Activated CD4-positive, alpha-beta T cell treated with anti-CD3 and anti-CD28 coated beads for 24 hours (primary cell): ENCODE results near the gene ORC1.
"Not testable (repeated sequence)": the region's sequence is repeated elsewhere in the genome, so short reads cannot be mapped to it uniquely, and the experiment has no call there.

ENCODE experiments used
- DNase-seq, 2 donors: peaks; one replicate each; pipeline ENCODE4 v3.0.0-alpha.2; 2020; ENCODE audit warnings: low read depth in 2 of 2

ORC1 gene

GRCh38 chr1:52386458-52386857 lies 17.8 kb downstream of the ORC1 start:
- DNase-seq: no peak

GRCh38 chr1:52385376-52385775 lies 18.8 kb downstream of the ORC1 start:
- no peak for DNase-seq

- not testable (repeated sequence) for DNase-seq
These were observed 34.4 kb downstream of the ORC1 start for GRCh38 chr1:52369851-52370250.

GRCh38 chr1:52368383-52369172 lies 35.6 kb downstream of the ORC1 start:
- peak; percentile 19 to 48 for DNase-seq

GRCh38 chr1:52367272-52367671 lies 37.0 kb downstream of the ORC1 start:
- no peak for DNase-seq

- no peak for DNase-seq
These were observed 37.8 kb downstream of the ORC1 start for GRCh38 chr1:52366517-52366827.

- peak; percentile 97 to 98 for DNase-seq
These were observed 38.3 kb downstream of the ORC1 start, which contains the start of gene CC2D1B for GRCh38 chr1:52365746-52366516. Gene CC2D1B (minus strand): TSS chr1:52366205. CDS start chr1:52364620, 1,585 bp downstream.

- no peak for DNase-seq
These were observed 39.0 kb downstream of the ORC1 start for GRCh38 chr1:52365071-52365745.

GRCh38 chr1:52364235-52364839 lies 39.9 kb downstream of the ORC1 start:
- DNase-seq: no peak

- no peak for DNase-seq
These were observed 43.6 kb downstream of the ORC1 start for GRCh38 chr1:52360595-52360968.

GRCh38 chr1:52359676-52360594 lies 44.3 kb downstream of the ORC1 start:
- DNase-seq: no peak

GRCh38 chr1:52358851-52359497 lies 45.2 kb downstream of the ORC1 start:
- DNase-seq: no peak

GRCh38 chr1:52357397-52357796 lies 46.8 kb downstream of the ORC1 start:
- DNase-seq: no peak

GRCh38 chr1:52356818-52357355 lies 47.3 kb downstream of the ORC1 start:
- no peak for DNase-seq

GRCh38 chr1:52355847-52356505 lies 48.2 kb downstream of the ORC1 start:
- DNase-seq: no peak

GRCh38 chr1:52355436-52355835 lies 48.8 kb downstream of the ORC1 start:
- no peak for DNase-seq

- DNase-seq: no peak
These were observed 51.5 kb downstream of the ORC1 start for GRCh38 chr1:52352690-52353089.

- no peak for DNase-seq
These were observed 55.4 kb downstream of the ORC1 start for GRCh38 chr1:52348704-52349300.

GRCh38 chr1:52346653-52347052 lies 57.6 kb downstream of the ORC1 start:
- DNase-seq: no peak
